GM13976 (cell line): Measurements from ENCODE around the gene HEXIM2.

Experiments
- DNase-seq: peaks from one replicate; pipeline ENCODE4 v3.0.0; 2012; ENCODE audit warnings: low spot score
- CTCF ChIP-seq: IDR thresholded peaks from 2 replicates; pipeline ENCODE4 v1.5.1; 2012; ENCODE audit warnings: borderline replicate concordance, mild to moderate bottlenecking; ENCODE audit not compliant: insufficient read depth; ENCODE audit errors: extremely low read depth, missing control alignments, control extremely low read depth
- in situ Hi-C: fragments of 300-500 bp; cut with MboI; formaldehyde crosslinking; loops from one replicate; pipeline ENCODE4 v1.12.0; 2022; ENCODE audit warnings: low sequenced_read_pairs, mixed read lengths, inconsistent platforms; ENCODE audit not compliant: unreplicated experiment

HEXIM2 gene

GRCh38 chr17:45161288-45162024 lies at the start of gene HEXIM2:
Gene HEXIM2, plus strand, starts transcription at chr17:45161875. Its CDS starts 919 bp downstream, at chr17:45162794.
- TF ChIP-seq CTCF, result no peak
- DNase-seq, result peak; percentile 97
- in situ Hi-C loops, result no loop called here

GRCh38 chr17:45112559-45113423 lies 48.9 kb upstream of the HEXIM2 start:
- no peak for DNase-seq
- in situ Hi-C loops, result no loop called here
- TF ChIP-seq CTCF, result no peak

DNA sequence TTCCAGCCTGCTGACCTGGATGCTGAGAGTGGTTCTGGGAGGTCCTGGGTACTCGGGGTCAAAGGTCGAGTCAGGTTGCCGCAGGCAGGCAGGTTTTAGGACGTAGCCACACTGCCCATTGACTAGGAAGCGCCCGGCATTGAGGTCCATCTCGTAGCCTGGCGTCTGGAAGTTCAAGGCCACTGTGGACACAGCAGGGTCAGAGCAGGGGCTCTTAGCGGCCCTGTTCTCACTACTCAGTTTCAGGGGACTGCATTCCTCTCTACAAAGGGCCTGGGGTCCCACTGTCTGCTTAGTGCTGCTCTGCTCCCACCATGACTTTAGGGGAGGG lies 48.3 kb upstream of the HEXIM2 start:
- no peak for DNase-seq
- in situ Hi-C loops, result no loop called here
- no peak for TF ChIP-seq CTCF

GRCh38 chr17:45114117-45114932 lies 47.4 kb upstream of the HEXIM2 start:
- in situ Hi-C loops, result no loop called here
- no peak for TF ChIP-seq CTCF
- DNase-seq, result no peak

GRCh38 chr17:45115015-45115625 lies 46.6 kb upstream of the HEXIM2 start:
- in situ Hi-C loops, result no loop called here

More at GRCh38 chr17:45115015-45115625, 46.6 kb upstream of the HEXIM2 start:
- TF ChIP-seq CTCF, result no peak
- no peak for DNase-seq
